Loucy (cell line): ENCODE measurements around the gene KRT6C.

ENCODE experiments used
- CTCF ChIP-seq: fragments of 200-600 bp; sonication (generic); conservative IDR thresholded peaks from 2 replicates; pipeline ENCODE4 v1.5.1; 2014; ENCODE audit warnings: mild to moderate bottlenecking, antibody characterized with exemption, low read length
- EZH2phosphoT487 ChIP-seq: fragments of 200-600 bp; IDR thresholded peaks from 2 replicates; pipeline ENCODE4 v1.6.1; 2018; ENCODE audit warnings: antibody characterized with exemption, mild to moderate bottlenecking, moderate library complexity, borderline replicate concordance

- TF ChIP-seq CTCF = no peak
- TF ChIP-seq EZH2phosphoT487 = no peak
Measured at GRCh38 chr12:52442600-52443061, 31.0 kb downstream of the KRT6C start.
